GM19467 (cell line): ENCODE results near the gene SMAD2.

Experiments
- ATAC-seq: cut with Tn5 transposase; IDR thresholded peaks from one replicate; pipeline ENCODE4 v1.9.1; 2021; ENCODE audit warnings: mild to moderate bottlenecking, moderate library complexity; ENCODE audit not compliant: unreplicated experiment

Gene SMAD2

GRCh38 chr18:47899107-47899840 lies 31.2 kb downstream of the SMAD2 start:
- ATAC-seq = no peak

- ATAC-seq = no peak
These were observed 31.8 kb downstream of the SMAD2 start for GRCh38 chr18:47898696-47899095.

DNA sequence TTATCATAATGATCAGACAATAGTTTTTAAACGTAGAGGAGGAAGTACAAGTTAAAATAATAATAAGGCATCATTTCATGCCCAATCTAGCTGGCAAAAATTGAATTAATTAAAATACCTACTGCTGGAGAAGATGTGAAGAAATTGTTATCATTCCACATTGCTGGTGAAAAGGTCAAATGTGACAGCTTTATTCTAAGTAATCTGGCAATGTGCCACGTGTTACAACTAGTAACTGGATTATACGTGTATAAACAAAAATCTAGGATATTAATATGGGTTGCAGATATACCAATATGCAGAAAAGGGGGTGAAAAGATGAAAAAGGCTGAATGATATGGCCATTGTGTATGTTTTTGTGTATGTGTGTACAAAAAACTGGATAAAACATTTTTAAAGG lies 32.4 kb downstream of the SMAD2 start:
- ATAC-seq = no peak

DNA sequence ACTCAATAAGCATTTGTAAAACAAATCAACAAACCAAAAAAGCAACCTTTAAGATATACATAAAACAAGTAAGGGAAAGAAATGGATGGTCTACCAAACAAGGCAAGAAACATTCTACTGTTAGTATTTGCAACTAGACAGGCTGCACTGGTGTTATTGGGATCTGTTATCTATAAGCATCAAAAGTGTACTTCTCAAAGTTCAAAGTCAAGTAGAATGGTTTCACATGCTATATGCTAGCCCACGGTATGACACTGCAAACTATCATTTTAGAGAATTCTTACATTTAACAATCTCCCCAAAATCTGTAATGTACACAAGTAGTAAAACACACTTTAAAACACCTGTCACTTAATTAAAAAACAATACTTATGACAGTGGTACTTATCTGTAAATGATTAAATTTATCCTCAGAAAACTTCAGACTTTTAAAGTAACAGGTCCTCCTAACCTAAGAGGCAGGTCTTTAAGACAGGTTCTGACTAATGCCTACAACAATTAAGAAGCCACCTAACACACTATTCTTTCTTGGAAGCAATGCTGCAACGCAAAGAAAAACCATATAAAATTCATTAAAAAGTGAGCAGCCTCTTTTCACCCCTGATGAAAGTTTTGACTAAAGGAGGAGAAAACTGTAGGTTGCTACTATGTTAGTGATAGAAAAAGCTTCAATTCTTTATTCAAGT lies 34.8 kb downstream of the SMAD2 start:
- ATAC-seq = no peak

- ATAC-seq = no peak
These were observed 36.3 kb downstream of the SMAD2 start for GRCh38 chr18:47893939-47894699.

- ATAC-seq = no peak
These were observed 37.4 kb downstream of the SMAD2 start for GRCh38 chr18:47893047-47893446.

DNA sequence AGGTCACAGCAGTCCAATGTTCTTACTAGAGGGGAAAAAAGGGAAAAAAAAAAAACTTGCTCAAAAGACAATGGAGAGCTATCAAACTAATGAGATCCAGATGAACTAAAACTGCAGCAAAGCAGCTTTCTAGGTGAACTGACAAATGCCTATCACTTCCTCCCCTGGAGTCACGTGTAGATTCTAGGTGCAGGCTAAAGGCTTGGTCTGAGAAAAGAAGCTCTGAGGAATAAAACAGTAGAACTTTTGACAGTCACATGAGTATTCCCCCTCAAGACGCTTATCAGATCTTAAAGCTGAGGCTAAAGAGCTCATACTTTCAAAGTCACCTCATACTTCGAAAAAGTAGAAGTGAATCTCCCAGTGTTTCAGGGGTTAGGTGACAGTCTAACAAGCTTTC lies 42.3 kb downstream of the SMAD2 start:
- no peak for ATAC-seq

GRCh38 chr18:47887227-47887626 lies 43.2 kb downstream of the SMAD2 start:
- no peak for ATAC-seq

DNA sequence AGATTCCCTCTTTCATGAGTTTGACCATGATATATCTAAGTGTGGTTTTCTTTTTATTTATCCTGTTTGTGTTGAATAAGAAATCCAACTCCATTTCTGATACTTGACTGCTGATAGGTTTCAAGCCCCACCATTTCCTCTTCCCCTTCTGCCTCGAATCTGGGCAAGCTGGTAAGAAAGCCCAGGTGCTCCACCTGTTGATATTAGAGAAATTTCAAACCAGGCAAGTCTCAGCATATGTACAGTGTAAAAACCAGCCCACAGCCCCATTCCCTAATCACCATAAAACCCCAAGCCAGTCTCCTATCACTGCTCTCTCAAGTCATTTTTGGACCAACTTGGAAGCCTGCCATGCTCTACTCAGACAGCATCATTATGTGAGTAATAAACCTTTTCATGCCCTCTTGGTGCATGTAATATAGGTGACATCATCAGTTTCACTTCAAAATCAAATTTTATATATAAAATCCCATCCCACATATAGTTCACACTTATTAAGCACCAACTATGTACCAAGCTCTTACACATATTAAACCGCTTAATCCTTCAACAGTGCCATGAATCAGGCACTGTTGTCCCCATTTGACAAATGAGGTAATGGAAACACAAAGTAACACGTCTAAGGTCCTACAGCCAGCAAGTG lies 46.6 kb downstream of the SMAD2 start:
- no peak for ATAC-seq

DNA sequence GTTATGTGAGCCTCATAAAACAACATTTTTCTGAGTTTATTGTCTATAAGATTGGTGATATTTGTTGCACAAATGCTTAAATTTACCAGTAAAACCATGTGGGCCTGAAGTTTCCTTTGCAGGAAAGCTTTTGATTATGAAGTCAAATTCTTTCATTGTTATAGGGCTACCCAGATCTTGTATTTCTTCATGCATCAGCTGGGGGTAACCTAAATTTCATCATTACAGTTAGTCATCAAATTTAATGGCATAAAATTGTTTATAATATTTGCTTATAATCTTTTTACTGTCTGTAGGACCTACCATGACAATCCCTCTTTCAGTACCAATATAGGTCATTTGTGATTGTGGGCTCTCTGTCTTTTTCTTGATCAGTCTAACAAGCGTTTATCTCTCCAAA lies 47.8 kb downstream of the SMAD2 start:
- ATAC-seq = no peak

DNA sequence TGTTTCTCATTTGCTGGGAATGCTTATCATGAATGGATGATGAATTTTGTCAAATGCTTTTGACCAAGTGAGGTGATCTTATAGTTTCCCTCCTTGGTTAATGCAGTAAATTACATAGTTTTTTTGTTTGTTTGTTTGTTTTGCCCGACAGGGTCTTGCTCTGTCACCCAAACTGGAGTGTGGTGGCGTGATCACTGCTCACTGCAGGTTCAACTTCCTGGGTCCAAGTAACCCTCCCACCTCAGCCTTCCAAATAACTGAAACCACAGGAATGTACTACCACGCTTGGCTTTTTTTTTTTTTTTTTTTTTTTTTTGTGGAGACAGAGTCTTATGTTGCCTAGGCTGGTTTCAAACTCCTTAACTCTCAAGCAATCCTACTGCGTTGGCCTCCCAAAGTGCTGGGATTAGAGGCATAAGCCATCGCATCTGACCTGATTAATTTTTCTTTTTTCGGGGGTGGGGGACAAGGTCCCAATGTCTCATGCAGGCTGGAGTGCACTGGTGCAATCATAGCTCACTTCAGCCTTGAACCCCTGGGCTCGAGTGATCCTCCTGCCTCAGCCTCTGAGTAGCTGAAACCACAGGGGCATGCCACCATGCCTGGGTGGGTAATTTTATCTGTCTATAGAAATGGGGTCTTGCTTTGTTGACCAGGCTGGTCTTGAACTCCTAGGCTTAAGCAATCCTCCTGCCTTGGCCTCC lies 48.6 kb downstream of the SMAD2 start:
- no peak for ATAC-seq

- no peak for ATAC-seq
These were observed 49.4 kb downstream of the SMAD2 start for GRCh38 chr18:47881042-47881441.

DNA sequence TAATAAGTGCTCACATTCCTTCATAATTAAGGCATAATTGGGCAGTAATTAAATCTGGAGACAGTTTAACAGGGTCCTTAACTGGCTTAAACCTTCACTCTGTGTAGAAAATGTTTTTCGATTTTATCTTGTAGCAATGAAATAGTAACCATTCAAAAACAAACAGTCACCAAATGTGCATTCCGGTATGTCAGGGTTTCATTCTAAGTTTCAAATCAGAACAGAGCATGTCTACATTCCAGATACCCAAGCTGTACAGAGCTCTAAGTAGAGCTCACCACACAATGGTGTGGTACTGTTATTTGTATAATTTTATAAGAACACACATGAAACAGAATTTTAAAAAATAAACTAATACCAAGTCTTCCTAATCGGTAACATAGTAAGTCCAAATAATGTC lies 52.6 kb downstream of the SMAD2 start:
- ATAC-seq = no peak

DNA sequence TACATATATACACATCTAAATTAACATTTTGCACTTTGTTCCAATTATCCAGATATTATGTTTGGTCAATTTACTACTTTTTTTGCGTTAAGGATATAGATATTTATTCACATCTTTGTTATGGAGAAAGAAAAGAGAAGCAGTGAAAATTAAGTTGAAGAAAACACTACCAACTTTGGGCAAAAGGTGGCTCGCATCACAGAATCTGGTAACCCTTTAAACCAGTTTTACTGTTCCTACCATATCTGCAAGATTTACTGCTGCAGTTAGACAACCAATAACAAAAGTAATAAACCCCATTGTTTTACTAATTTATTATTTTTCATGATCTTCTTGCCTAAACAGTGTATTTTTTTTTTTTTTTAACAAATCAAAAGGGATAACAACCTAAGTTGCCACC lies 53.6 kb downstream of the SMAD2 start:
- no peak for ATAC-seq

DNA sequence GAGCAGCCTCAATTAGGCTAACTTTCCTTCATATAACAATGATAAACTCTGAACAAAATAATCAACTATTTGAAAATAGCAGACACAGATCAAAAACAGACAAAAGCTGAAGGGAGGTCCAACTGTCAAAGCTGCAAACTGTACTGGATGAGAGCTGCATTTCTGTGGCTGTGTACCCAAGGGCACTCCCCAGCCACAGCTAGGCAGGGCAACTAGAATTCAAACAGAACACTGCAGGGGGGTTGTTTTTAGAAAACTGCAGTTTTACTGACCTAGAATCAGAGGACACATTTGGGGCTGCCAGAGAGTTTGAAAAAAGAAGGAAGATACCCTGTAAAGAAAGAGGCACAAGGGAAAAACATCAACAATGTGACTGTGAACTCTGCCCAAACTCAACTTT lies 56.8 kb downstream of the SMAD2 start:
- ATAC-seq = no peak

GRCh38 chr18:47872426-47872825 lies 58.0 kb downstream of the SMAD2 start:
- no peak for ATAC-seq

- ATAC-seq = no peak
These were observed 59.2 kb downstream of the SMAD2 start for GRCh38 chr18:47871288-47871687.

- ATAC-seq = no peak
These were observed 59.9 kb downstream of the SMAD2 start for GRCh38 chr18:47870605-47871004.

DNA sequence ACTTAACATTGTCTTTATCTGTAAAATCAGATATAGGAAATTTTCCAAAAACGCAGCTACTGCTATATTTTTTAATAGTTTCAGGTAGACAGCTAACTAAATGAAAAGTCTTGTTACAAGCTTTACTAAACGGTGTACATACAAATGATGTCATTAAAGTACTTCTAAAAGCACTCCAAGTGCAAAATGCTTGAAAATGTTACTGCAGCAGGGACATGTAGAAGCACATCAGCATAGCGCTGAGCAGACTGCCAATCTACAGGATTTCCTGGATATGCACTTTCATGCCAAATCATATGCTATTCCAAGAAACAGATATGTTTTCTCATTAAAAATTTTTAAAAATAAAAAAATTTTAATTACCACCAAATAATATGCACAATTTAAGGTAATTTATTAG lies 61.7 kb downstream of the SMAD2 start:
- no peak for ATAC-seq

GRCh38 chr18:47865183-47865582 lies 65.3 kb downstream of the SMAD2 start:
- no peak for ATAC-seq

GRCh38 chr18:47863041-47863440 lies 67.4 kb downstream of the SMAD2 start:
- no peak for ATAC-seq
